Mucosa of descending colon (tissue), 3 donors: ENCODE data around the gene LPCAT4. TPM values are rescaled to one million over a fixed set of nuclear protein-coding genes. Genes with fewer than 3 reads are reported as not detected.

Experiments
- ATAC-seq: fragments of 200-7000 bp; cut with Tn5 transposase; one replicate; pipeline ENCODE4 v1.9.1; 2020; ENCODE audit warnings: mild to moderate bottlenecking, moderate library complexity
- DNase-seq, 3 donors: peaks; one replicate each; pipeline ENCODE4 v3.0.0-alpha.2; 2020
- H3K36me3 ChIP-seq: fragments of 200-600 bp; one replicate; pipeline ENCODE4 v1.8.0; 2021; ENCODE audit warnings: low read depth, mild to moderate bottlenecking
- H3K4me1 ChIP-seq: fragments of 200-600 bp; one replicate; pipeline ENCODE4 v1.8.0; 2021; ENCODE audit warnings: low read depth, mild to moderate bottlenecking
- H3K4me3 ChIP-seq: fragments of 200-600 bp; one replicate; pipeline ENCODE4 v1.8.0; 2021; ENCODE audit warnings: mild to moderate bottlenecking
- H3K9me3 ChIP-seq: fragments of 200-600 bp; one replicate; pipeline ENCODE4 v1.8.0; 2021; ENCODE audit warnings: mild to moderate bottlenecking
- CTCF ChIP-seq: fragments of 200-600 bp; IDR thresholded peaks from one replicate; pipeline ENCODE4 v1.8.0; 2022; ENCODE audit warnings: antibody characterized with exemption, mild to moderate bottlenecking
- intact Hi-C, 2 donors: fragments of 100-400 bp; cut with DNase I in 1 of 2; cut with micrococcal nuclease in 1 of 2; formaldehyde crosslinking; loops; one replicate each; pipeline versions ENCODE4 v1.11.0 to v1.11.1; 2022; cut with DNase I, micrococcal nuclease
- total RNA-seq, 3 donors: library from RNA; stranded (reverse); fragmentation: NEBNext Ultra II Directional in 2 of 3; extraction: Animal tissue kit (Norgen Biotek cat#: 25700) in 2 of 3; gene quantifications; one replicate each; pipeline versions ENCODE4 v1.2.1 to v1.2.4, GENCODE V29; 2021 to 2023
- donor health status: DM: no; HTN: no; CAD: no; lungs with moderate emphysema.
- donor health status: DM: no; HTN: no; CAD: no.
- donor health status: DM: no; HTN: yes; CAD: no.

LPCAT4 gene
- total RNA-seq, 3 donors from 2014 or later: 144 to 236 (median 154) TPM

- DNase-seq (no peak), ATAC-seq (no peak)
- H3K4me3 ChIP-seq: no peak overlapping the region
- peaks cover 43% of the 10 kb centered on the region for H3K4me1 ChIP-seq
- H3K36me3 ChIP-seq: no peaks in the 10 kb centered on the region
- no peaks in the 10 kb centered on the region for H3K9me3 ChIP-seq
- TF ChIP-seq CTCF: no peak
- intact Hi-C loops: no loop called here
These were observed 5.7 kb downstream of the LPCAT4 start for GRCh38 chr15:34361278-34361677.

- DNase-seq (no peak), ATAC-seq (no peak)
- TF ChIP-seq CTCF: no peak
- H3K4me1 ChIP-seq: peaks cover 35% of the 10 kb centered on the region
- no peaks in the 10 kb centered on the region for H3K9me3 ChIP-seq
- H3K4me3 ChIP-seq: no peak overlapping the region
- no peaks in the 10 kb centered on the region for H3K36me3 ChIP-seq
- intact Hi-C loops: no loop called here
These were observed 6.7 kb downstream of the LPCAT4 start for GRCh38 chr15:34360298-34360697.

- intact Hi-C loops: no loop called here
- peak in 2 of 3 donors; percentile 32 to 58 for DNase-seq
These were observed 7.6 kb downstream of the LPCAT4 start for GRCh38 chr15:34359416-34359815.

GRCh38 chr15:34358948-34359347, 8.0 kb downstream of the LPCAT4 start:
- no peak for TF ChIP-seq CTCF
- Histone ChIP-seq H3K9me3 (no peaks in the 10 kb centered on the region), H3K36me3 (no peaks in the 10 kb centered on the region), H3K4me3 (no peak overlapping the region), H3K4me1 (peaks cover 25% of the 10 kb centered on the region)
- intact Hi-C loops: no loop called here
- ATAC-seq (no peak), DNase-seq (no peak)

More at GRCh38 chr15:34359416-34359815, 7.6 kb downstream of the LPCAT4 start:
- TF ChIP-seq CTCF: no peak
- no peaks in the 10 kb centered on the region for H3K36me3 ChIP-seq
- no peaks in the 10 kb centered on the region for H3K9me3 ChIP-seq
- ATAC-seq: peak; percentile 69
- no peak overlapping the region for H3K4me3 ChIP-seq
- peaks cover 26% of the 10 kb centered on the region for H3K4me1 ChIP-seq

GRCh38 chr15:34358367-34358766, 8.6 kb downstream of the LPCAT4 start:
- ATAC-seq (no peak), DNase-seq (no peak)
- Histone ChIP-seq H3K36me3 (no peaks in the 10 kb centered on the region), H3K4me3 (no peak overlapping the region), H3K4me1 (peaks cover 22% of the 10 kb centered on the region), H3K9me3 (no peaks in the 10 kb centered on the region)
- intact Hi-C loops: no loop called here
- TF ChIP-seq CTCF: no peak

GRCh38 chr15:34357653-34358052, 9.3 kb downstream of the LPCAT4 start:
- Histone ChIP-seq H3K4me1 (peaks cover 15% of the 10 kb centered on the region), H3K36me3 (no peaks in the 10 kb centered on the region), H3K9me3 (no peaks in the 10 kb centered on the region), H3K4me3 (no peak overlapping the region)
- no peak for DNase-seq
- intact Hi-C loops: no loop called here
- no peak for ATAC-seq
- no peak for TF ChIP-seq CTCF
